Measurements from ENCODE around the gene APCS.

GRCh38 chr1:159587461-159587951, at the start of gene APCS:
- TF ChIP-seq, protein P1, sequence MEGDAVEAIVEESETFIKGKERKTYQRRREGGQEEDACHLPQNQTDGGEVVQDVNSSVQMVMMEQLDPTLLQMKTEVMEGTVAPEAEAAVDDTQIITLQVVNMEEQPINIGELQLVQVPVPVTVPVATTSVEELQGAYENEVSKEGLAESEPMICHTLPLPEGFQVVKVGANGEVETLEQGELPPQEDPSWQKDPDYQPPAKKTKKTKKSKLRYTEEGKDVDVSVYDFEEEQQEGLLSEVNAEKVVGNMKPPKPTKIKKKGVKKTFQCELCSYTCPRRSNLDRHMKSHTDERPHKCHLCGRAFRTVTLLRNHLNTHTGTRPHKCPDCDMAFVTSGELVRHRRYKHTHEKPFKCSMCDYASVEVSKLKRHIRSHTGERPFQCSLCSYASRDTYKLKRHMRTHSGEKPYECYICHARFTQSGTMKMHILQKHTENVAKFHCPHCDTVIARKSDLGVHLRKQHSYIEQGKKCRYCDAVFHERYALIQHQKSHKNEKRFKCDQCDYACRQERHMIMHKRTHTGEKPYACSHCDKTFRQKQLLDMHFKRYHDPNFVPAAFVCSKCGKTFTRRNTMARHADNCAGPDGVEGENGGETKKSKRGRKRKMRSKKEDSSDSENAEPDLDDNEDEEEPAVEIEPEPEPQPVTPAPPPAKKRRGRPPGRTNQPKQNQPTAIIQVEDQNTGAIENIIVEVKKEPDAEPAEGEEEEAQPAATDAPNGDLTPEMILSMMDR (IDR thresholded peaks at IDR 0.05): no peak
- no peak for TF ChIP-seq POLR2A (IDR thresholded peaks at IDR 0.05)

Measured in prostate gland (tissue), 2 donors.